PC-3 (cell line): ENCODE data around the gene AFF1.

Experiments used
- EZH2 ChIP-seq: fragments of 300-600 bp; sonication (generic); IDR thresholded peaks from one replicate; pipeline ENCODE4 v1.6.1; 2017; ENCODE audit warnings: antibody characterized with exemption, mild to moderate bottlenecking, low read length; ENCODE audit not compliant: unreplicated experiment
- EZH2phosphoT487 ChIP-seq: fragments of 300-600 bp; sonication (generic); IDR thresholded peaks from 2 replicates; pipeline ENCODE4 v1.6.1; 2018; ENCODE audit warnings: mild to moderate bottlenecking, antibody characterized with exemption, low read length, borderline replicate concordance
- TF ChIP-seq, protein P1 (sequence below): fragments of 300-600 bp; sonication (generic); conservative IDR thresholded peaks from 2 replicates; pipeline ENCODE4 v1.5.1; 2017; ENCODE audit warnings: antibody characterized with exemption, low read depth, mild to moderate bottlenecking, low read length

DNA sequence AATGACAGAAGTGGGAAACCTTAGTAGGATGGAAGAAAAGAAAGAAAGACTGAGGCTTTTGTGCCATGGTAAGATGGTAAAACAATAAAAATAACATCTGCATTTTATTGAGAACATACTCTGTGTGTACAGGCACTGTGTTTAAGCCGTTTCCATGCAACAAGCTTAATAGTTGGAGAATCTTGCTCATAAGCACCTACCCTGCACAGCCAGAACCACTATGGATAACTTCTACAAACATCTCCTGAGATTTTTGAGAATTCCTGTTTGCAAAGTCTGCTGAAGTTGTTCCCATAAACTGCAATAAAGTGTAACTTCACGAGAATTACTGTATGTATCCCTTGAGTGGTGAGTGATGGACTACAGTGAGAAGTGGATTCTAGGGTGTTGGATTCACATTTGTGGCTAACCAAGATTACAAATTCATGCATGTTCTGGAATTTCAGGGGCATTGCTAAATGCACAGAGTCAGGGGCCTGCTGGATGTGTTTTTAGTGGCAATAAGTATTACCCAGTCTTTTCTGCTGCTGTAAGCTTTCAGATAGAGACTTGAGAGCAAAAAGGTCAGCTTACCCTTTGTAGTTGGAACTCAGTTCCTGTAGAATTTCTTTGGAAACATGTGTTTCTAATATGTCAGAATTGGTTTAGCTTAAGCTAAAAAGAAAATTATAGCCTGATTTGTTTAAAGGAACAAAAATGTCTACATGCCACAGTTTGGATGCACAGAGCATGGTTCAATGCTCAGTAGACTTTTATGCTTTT is 132.5 kb downstream of the AFF1 start:
- TF ChIP-seq, protein P1, sequence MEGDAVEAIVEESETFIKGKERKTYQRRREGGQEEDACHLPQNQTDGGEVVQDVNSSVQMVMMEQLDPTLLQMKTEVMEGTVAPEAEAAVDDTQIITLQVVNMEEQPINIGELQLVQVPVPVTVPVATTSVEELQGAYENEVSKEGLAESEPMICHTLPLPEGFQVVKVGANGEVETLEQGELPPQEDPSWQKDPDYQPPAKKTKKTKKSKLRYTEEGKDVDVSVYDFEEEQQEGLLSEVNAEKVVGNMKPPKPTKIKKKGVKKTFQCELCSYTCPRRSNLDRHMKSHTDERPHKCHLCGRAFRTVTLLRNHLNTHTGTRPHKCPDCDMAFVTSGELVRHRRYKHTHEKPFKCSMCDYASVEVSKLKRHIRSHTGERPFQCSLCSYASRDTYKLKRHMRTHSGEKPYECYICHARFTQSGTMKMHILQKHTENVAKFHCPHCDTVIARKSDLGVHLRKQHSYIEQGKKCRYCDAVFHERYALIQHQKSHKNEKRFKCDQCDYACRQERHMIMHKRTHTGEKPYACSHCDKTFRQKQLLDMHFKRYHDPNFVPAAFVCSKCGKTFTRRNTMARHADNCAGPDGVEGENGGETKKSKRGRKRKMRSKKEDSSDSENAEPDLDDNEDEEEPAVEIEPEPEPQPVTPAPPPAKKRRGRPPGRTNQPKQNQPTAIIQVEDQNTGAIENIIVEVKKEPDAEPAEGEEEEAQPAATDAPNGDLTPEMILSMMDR = no peak
- TF ChIP-seq EZH2 (no peak), EZH2phosphoT487 (no peak)
